AML-193 (cell line): ENCODE data around the gene MARK2.

Experiments
- DNase-seq, 2 experiments: peaks; one replicate each; lab custom pipeline; 2025; lab: John Stamatoyannopoulos, UW

Gene MARK2

GRCh38 chr11:63909591-63910506 lies 70.9 kb downstream of the MARK2 start:
- DNase-seq, result no peak

GRCh38 chr11:63910675-63911074 lies 71.8 kb downstream of the MARK2 start:
- DNase-seq, result no peak

GRCh38 chr11:63911440-63911839 lies 72.5 kb downstream of the MARK2 start:
- no peak for DNase-seq

- no peak for DNase-seq
Observed at GRCh38 chr11:63911876-63912275, 73.0 kb downstream of the MARK2 start.

GRCh38 chr11:63912678-63913077 lies 73.8 kb downstream of the MARK2 start:
- no peak for DNase-seq

- DNase-seq, result no peak
Observed at GRCh38 chr11:63913866-63914830, 75.2 kb downstream of the MARK2 start.

- DNase-seq, result no peak
Observed at GRCh38 chr11:63914896-63915691, 76.2 kb downstream of the MARK2 start.

- peak; percentile 5 to 11 for DNase-seq
Observed at GRCh38 chr11:63915961-63916836, 77.3 kb downstream of the MARK2 start.

- peak in 1 of 2 experiments; percentile 24 for DNase-seq
Observed at GRCh38 chr11:63916837-63917691, 78.2 kb downstream of the MARK2 start, which contains the start of gene RCOR2. TSS of gene RCOR2 (minus strand) at chr11:63917164. CDS start at chr11:63916456, 708 bp downstream.

GRCh38 chr11:63917692-63918506 lies 79.0 kb downstream of the MARK2 start:
- DNase-seq, result no peak

GRCh38 chr11:63918507-63919191 lies 79.7 kb downstream of the MARK2 start:
- DNase-seq, result no peak

GRCh38 chr11:63919267-63920125 lies 80.6 kb downstream of the MARK2 start:
- DNase-seq, result no peak

- DNase-seq, result no peak
Observed at GRCh38 chr11:63920126-63920938, 81.4 kb downstream of the MARK2 start.

GRCh38 chr11:63920939-63921417 lies 82.1 kb downstream of the MARK2 start:
- no peak for DNase-seq

- no peak for DNase-seq
Observed at GRCh38 chr11:63922673-63923192, 83.8 kb downstream of the MARK2 start.

- DNase-seq, result no peak
Observed at GRCh38 chr11:63923319-63923718, 84.4 kb downstream of the MARK2 start.
